Retina (tissue), 1 donor: ENCODE data around the gene BBS12.
A peak's percentile ranks its signal among the peaks of the same experiment; 100 is the strongest.
"Not testable (repeated sequence)": the region's sequence is repeated elsewhere in the genome, so short reads cannot be mapped to it uniquely, and the experiment has no call there.

ENCODE experiments used
- DNase-seq: peaks from one replicate; pipeline ENCODE4 v3.0.0-alpha.2; 2016

BBS12 gene

GRCh38 chr4:122766353-122766705 lies 33.8 kb downstream of the BBS12 start:
- no peak for DNase-seq

GRCh38 chr4:122766950-122767349 lies 34.4 kb downstream of the BBS12 start:
- DNase-seq = no peak

- DNase-seq = no peak
Measured at GRCh38 chr4:122771724-122772123, 39.2 kb downstream of the BBS12 start.

- DNase-seq = no peak
Measured at GRCh38 chr4:122772311-122772710, 39.8 kb downstream of the BBS12 start.

- no peak for DNase-seq
Measured at GRCh38 chr4:122772986-122773385, 40.5 kb downstream of the BBS12 start.

GRCh38 chr4:122775039-122775438 lies 42.5 kb downstream of the BBS12 start:
- DNase-seq = no peak

- no peak for DNase-seq
Measured at GRCh38 chr4:122775987-122776836, 43.7 kb downstream of the BBS12 start.

GRCh38 chr4:122776916-122777315 lies 44.4 kb downstream of the BBS12 start:
- DNase-seq = no peak

GRCh38 chr4:122777846-122778673 lies 45.6 kb downstream of the BBS12 start:
- peak; percentile 36 for DNase-seq

GRCh38 chr4:122781486-122781885 lies 49.0 kb downstream of the BBS12 start:
- DNase-seq = no peak

GRCh38 chr4:122783301-122784215 lies 51.1 kb downstream of the BBS12 start:
- DNase-seq = peak; percentile 51

GRCh38 chr4:122784261-122784660 lies 51.8 kb downstream of the BBS12 start:
- DNase-seq = no peak

GRCh38 chr4:122785099-122785498 lies 52.6 kb downstream of the BBS12 start:
- DNase-seq = no peak

GRCh38 chr4:122786296-122786695 lies 53.8 kb downstream of the BBS12 start:
- DNase-seq = not testable (repeated sequence)

GRCh38 chr4:122786920-122787319 lies 54.4 kb downstream of the BBS12 start:
- DNase-seq = not testable (repeated sequence)

GRCh38 chr4:122787940-122788339 lies 55.4 kb downstream of the BBS12 start:
- DNase-seq = no peak

- DNase-seq = no peak
Measured at GRCh38 chr4:122788935-122789334, 56.4 kb downstream of the BBS12 start.

- DNase-seq = no peak
Measured at GRCh38 chr4:122793811-122794210, 61.3 kb downstream of the BBS12 start.
